GM20431 (cell line): ENCODE measurements around the gene CCDC74A.
"Not testable (repeated sequence)": the region's sequence is repeated elsewhere in the genome, so short reads cannot be mapped to it uniquely, and the experiment has no call there.

Experiments
- in situ Hi-C: fragments of 300-500 bp; cut with MseI, MboI; formaldehyde crosslinking; loops from one replicate; pipeline ENCODE4 v1.15.0; 2020; ENCODE audit warnings: low sequenced_read_pairs; ENCODE audit not compliant: unreplicated experiment

Gene CCDC74A

GRCh38 chr2:131498321-131498973, 29.2 kb upstream of the CCDC74A start:
- in situ Hi-C loops, result not testable (repeated sequence)

GRCh38 chr2:131503587-131503986, 24.1 kb upstream of the CCDC74A start:
- in situ Hi-C loops, result not testable (repeated sequence)

DNA sequence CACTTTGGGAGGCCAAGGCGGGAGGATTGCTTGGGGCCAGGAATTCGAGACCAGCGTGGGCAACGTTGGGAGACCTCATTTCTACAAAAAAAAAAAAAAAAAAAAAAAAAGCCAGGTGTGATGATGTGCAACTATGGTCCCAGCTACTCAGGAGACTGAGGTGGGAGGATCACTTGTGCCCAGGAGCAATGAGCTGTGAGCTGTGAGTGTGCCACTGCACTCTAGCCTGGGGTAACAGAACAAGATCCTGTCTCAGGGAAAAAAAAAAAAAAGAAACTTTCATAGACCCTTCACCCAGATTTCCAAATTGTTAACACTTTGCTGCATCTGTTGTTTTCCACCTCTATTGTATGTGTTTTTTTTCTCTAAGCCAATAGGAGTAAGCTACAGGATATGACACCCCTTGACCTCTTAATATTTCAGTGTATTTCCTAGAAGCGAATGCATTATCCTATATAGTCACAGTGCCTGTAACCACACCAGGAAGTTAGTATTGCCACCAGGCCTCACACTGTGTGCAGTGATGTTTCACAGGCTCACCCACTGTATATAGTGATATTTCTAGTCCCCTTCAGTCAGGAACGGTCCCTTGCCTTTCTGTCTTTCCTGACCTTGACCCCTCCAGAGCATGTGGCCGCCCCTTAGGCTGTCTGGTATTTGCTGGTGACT, 23.5 kb upstream of the CCDC74A start:
- in situ Hi-C loops, result not testable (repeated sequence)

DNA sequence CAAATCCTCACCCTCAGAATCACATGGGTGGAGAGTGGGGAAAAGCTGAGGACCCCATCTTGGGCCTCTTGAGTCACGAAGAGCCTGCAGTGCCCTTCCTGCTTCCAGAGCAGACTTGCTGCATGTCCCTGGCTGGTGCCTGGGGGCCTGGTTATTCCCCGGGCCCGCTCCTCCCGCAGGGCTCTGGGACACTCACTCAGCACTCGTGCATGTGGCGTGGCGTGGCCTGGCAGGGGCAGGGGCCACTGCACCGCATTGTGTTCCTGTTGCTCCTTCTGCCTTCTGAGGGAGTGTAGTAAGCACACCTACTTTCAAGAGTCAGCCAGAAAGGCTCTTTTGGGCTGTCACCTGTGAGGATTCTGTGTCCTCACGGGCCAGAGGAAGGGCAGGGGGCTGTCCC, 18.1 kb upstream of the CCDC74A start:
- in situ Hi-C loops, result no loop called here

- in situ Hi-C loops, result not testable (repeated sequence)
These were observed 16.3 kb upstream of the CCDC74A start for GRCh38 chr2:131511291-131511968.

DNA sequence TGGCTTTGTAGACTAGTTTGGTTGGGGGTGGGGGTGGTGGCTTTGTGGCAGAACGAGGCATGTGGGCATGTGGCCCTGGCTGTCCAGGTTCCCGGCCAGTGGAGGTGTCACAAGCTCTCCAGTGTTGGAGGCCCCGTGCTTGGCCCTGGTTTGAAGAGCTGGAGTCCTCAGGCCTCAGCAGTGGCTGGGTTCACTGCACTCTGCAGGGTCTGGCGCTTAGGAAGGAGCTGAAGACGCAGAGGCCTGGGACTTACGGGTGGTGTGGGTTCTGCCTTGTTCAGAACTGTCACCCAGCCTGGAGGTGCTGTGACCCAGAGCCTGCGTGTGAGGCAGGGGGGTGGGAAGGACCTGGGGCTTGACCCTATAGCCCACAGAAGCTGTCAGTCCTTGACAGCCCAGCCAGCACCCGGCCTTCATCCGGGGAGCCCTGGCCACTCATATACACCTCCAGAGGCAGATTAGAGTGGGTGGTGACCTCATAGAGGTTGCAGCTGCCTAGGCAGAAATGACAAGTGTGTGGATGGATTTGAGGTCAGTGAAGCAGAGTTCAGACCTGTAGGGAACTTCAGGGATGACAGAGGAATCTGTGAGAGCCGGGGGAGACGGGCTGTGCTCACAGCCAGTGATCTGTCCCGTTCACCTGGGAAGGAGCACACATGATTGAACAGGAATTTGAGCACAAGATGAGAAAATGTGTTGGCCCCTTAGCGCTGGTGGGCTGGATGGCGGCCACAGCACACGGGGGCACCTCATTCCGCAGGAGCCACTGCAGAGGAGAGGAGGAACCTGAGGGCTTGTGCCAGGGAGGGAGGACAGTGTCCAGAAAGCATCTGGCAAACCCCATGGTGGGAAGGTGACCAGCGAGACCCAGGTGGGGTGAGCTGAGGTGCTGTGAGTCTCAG, 15.5 kb upstream of the CCDC74A start:
- in situ Hi-C loops, result not testable (repeated sequence)

GRCh38 chr2:131514408-131515166, 13.1 kb upstream of the CCDC74A start:
- in situ Hi-C loops, result not testable (repeated sequence)

GRCh38 chr2:131515235-131515634, 12.5 kb upstream of the CCDC74A start:
- in situ Hi-C loops, result not testable (repeated sequence)

- in situ Hi-C loops, result no loop called here
These were observed 11.7 kb upstream of the CCDC74A start for GRCh38 chr2:131516011-131516410.

- in situ Hi-C loops, result not testable (repeated sequence)
These were observed 11.1 kb upstream of the CCDC74A start for GRCh38 chr2:131516621-131517020.

DNA sequence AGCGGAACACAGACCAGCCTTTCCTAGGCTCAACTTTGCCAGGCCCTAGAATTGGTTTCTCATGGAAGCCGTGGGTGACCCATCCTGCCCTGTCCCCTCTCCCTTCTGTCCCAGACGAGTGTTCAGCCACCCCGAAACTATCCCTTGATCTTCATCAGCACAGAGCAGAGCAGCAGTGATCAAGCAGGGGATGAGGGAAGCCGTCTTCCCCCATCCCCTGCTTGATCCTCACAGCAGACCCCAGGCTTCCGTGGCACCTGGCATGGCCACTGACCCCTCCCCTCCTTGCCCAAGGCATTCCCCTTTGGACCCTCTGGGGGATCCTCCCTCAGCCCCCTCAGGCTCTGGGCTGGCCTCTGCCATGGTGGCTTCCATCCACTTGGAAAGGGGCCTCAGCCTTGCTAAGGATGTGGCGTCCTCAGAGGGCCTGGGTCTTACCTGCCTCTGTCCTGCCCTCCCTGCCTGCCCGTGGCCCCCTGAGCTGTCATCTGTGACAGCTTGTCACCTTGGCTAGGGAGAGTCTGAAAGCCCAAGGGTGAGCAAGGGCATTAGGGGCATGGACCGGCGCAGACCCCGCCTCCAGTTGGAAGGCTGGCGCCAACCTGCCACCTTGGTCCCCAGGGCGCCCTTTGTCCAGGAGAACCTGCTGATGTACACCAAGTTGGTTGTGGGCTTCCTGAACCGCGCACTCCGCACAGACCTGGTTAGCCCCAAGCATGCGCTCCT, 10.4 kb upstream of the CCDC74A start:
- in situ Hi-C loops, result no loop called here

DNA sequence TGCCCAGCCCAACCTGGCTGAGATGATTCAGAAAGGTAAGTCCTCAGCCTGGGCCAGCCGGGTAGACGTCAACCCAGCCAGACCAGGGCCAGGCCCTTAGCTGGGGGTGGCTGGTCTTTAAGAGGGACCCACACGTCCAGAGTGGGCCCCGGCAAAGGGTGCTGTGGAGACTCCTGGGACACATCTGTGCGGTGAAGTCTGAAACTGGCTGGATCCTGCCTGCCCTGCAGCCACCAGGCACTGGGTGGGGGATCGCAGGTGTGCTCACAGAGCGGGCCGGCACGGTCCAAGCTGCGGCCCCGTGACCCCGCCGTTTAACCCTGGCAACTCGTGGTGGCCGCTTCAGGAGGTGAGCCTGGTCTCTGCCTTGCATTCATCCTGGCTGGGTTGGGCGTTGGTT, 9.8 kb upstream of the CCDC74A start:
- in situ Hi-C loops, result not testable (repeated sequence)

- in situ Hi-C loops, result not testable (repeated sequence)
These were observed 9.2 kb upstream of the CCDC74A start for GRCh38 chr2:131518531-131518930.

- in situ Hi-C loops, result no loop called here
These were observed 8.2 kb upstream of the CCDC74A start for GRCh38 chr2:131519466-131519865.

DNA sequence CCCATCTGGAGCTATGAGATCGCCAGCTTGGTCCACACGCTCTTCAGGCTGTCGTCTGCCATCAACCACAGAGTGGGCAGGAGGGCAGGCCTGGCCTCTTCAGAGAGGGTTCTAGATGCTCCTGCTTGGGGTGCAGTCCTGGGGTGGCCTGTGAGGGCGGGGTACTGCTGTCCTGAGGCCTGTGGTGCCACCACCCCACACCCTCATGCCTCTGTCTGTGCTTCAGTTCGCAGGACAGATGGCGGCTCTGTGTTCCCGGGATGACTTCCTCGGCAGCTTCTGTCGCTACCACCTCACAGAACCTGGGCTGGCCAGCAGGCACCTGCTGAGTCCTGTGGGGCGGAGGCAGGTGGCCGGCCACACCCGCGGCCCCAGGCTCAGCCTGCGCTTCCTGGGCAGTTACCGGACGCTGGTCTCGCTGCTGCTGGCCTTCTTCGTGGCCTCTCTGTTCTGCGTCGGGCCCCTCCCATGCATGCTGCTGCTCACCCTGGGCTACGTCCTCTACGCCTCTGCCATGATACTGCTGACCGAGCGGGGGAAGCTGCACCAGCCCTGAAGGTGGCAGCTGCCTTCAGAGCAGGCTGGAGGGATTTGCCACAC, 7.7 kb upstream of the CCDC74A start:
- in situ Hi-C loops, result not testable (repeated sequence)

GRCh38 chr2:131520526-131520925, 7.2 kb upstream of the CCDC74A start:
- in situ Hi-C loops, result no loop called here

- in situ Hi-C loops, result not testable (repeated sequence)
These were observed 6.2 kb upstream of the CCDC74A start for GRCh38 chr2:131521524-131521923.

- in situ Hi-C loops, result no loop called here
These were observed 5.5 kb upstream of the CCDC74A start for GRCh38 chr2:131521961-131522781.
